ENCODE data around the gene HNRNPM. TPM values are rescaled to one million over a fixed set of nuclear protein-coding genes. Genes with fewer than 3 reads are reported as not detected.

Gene HNRNPM
- total and polyA plus RNA-seq, 2 donors (not counting 1 experiment from before 2014, with no cell fraction given): 137 to 221 TPM

GRCh38 chr19:8506402-8506957 is 61.7 kb downstream of the HNRNPM start:
- Mint-ChIP-seq H3K27me3 (no peaks in the 10 kb centered on the region), H3K4me1 (peaks cover 9% of the 10 kb centered on the region), H3K27ac (peak overlapping the region; percentile 61), H3K9me3 (ENCODE audit: insufficient read depth) (no peaks in the 10 kb centered on the region), H3K4me3 (peak overlapping the region; percentile 93)
- WGBS (ENCODE audit: insufficient coverage): 47% methylated on average over 18 of the region's 18 CpGs
- ATAC-seq (ENCODE audit: low read depth) (no peak), DNase-seq (no peak)
- Histone ChIP-seq H3K4me1 (ENCODE audit: control insufficient read depth in 2 of 2, insufficient read depth in 2 of 2, low read length in 2 of 2) (peaks cover 0 to 24% of the 10 kb centered on the region in 2 donors), H3K36me3 (replicated peaks in 1 of 2; ENCODE audit: control extremely low read depth in 1 of 2, control insufficient read depth in 1 of 2, extremely low read depth in 1 of 2, insufficient read depth in 2 of 2, low read length in 1 of 2) (no peaks in the 10 kb centered on the region), H3K4me3 (ENCODE audit: control extremely low read depth in 1 of 5, extremely low read depth in 1 of 5, insufficient read depth in 1 of 5, low read depth in 2 of 5, low read length in 4 of 5) (peak overlapping the region in 4 of 5 experiments; percentile 64 to 72 (median 68)), H4K20me1 (ENCODE audit: control insufficient read depth, insufficient read depth, low read length, poor library complexity, severe bottlenecking) (no peaks in the 10 kb centered on the region), H3K27me3 (replicated peaks in 1 of 4; ENCODE audit: control extremely low read depth in 1 of 4, control insufficient read depth in 3 of 4, insufficient read depth in 4 of 4, low read length in 3 of 4) (peaks cover 0 to 10% (median 2%) of the 10 kb centered on the region in 4 experiments), H3K27ac (ENCODE audit: low read length in 2 of 2) (no peak overlapping the region), H2AFZ (ENCODE audit: insufficient read depth, low read depth, low read length, poor library complexity, severe bottlenecking) (peak overlapping the region; percentile 88), H3K79me2 (ENCODE audit: control insufficient read depth, insufficient read depth, low read length) (no peaks in the 10 kb centered on the region), H3K9ac (ENCODE audit: low read length) (peak overlapping the region; percentile 71), H3K4me2 (replicated peaks; ENCODE audit: low read depth, low read length, poor library complexity, severe bottlenecking) (peak overlapping the region; percentile 98), H3K9me3 (ENCODE audit: control extremely low read depth in 1 of 3, control insufficient read depth in 2 of 3, insufficient read depth in 1 of 3, low read length in 2 of 3) (peaks cover 0 to 3% (median 0%) of the 10 kb centered on the region in 3 donors)
- ChIA-PET POLR2A (interaction anchor here (0.5 to 1.3 kb wide), 2 partner anchors 91 to 93 kb away, joined by 3 to 5 read pairs; partner anchors contain the start of gene MARCHF2), CTCF (interaction anchor here (0.8 to 3.8 kb wide), 12 partner anchors 10 to 152 kb away, joined by 3 to 38 read pairs (median 6); partner anchors contain the start of genes HNRNPM, MARCHF2 and MYO1F)
- intact Hi-C loops (cut with micrococcal nuclease): loop anchor here (1.0 kb wide), 1 partner anchor 152 kb away; no protein-coding TSS in a partner anchor
- peak; percentile 39 for TF ChIP-seq CTCF (IDR thresholded peaks at IDR 0.05)
- no peak for TF ChIP-seq EZH2 (IDR thresholded peaks at IDR 0.05; ENCODE audit: borderline replicate concordance, insufficient read depth, low read depth, low read length, poor library complexity, severe bottlenecking)

- Histone ChIP-seq H3K27me3 (replicated peaks in 1 of 4; ENCODE audit: control extremely low read depth in 1 of 4, control insufficient read depth in 3 of 4, insufficient read depth in 4 of 4, low read length in 3 of 4) (no peaks in the 10 kb centered on the region), H3K27ac (ENCODE audit: low read length in 2 of 2) (no peak overlapping the region), H3K79me2 (ENCODE audit: control insufficient read depth, insufficient read depth, low read length) (peaks cover 4% of the 10 kb centered on the region), H4K20me1 (ENCODE audit: control insufficient read depth, insufficient read depth, low read length, poor library complexity, severe bottlenecking) (no peaks in the 10 kb centered on the region), H2AFZ (ENCODE audit: insufficient read depth, low read depth, low read length, poor library complexity, severe bottlenecking) (no peak overlapping the region), H3K4me2 (replicated peaks; ENCODE audit: low read depth, low read length, poor library complexity, severe bottlenecking) (no peak overlapping the region), H3K36me3 (replicated peaks in 1 of 2; ENCODE audit: control extremely low read depth in 1 of 2, control insufficient read depth in 1 of 2, extremely low read depth in 1 of 2, insufficient read depth in 2 of 2, low read length in 1 of 2) (peaks cover 0 to 4% of the 10 kb centered on the region in 2 experiments), H3K4me3 (ENCODE audit: control extremely low read depth in 1 of 5, extremely low read depth in 1 of 5, insufficient read depth in 1 of 5, low read depth in 2 of 5, low read length in 4 of 5) (no peak overlapping the region), H3K4me1 (ENCODE audit: control insufficient read depth in 2 of 2, insufficient read depth in 2 of 2, low read length in 2 of 2) (peaks cover 9 to 29% of the 10 kb centered on the region in 2 donors), H3K9ac (ENCODE audit: low read length) (no peak overlapping the region), H3K9me3 (ENCODE audit: control extremely low read depth in 1 of 3, control insufficient read depth in 2 of 3, insufficient read depth in 1 of 3, low read length in 2 of 3) (peaks cover 0 to 9% (median 0%) of the 10 kb centered on the region in 3 donors)
- Mint-ChIP-seq H3K27me3 (no peaks in the 10 kb centered on the region), H3K4me3 (no peak overlapping the region), H3K27ac (no peak overlapping the region), H3K9me3 (ENCODE audit: insufficient read depth) (no peaks in the 10 kb centered on the region), H3K4me1 (peaks cover 18% of the 10 kb centered on the region)
- ATAC-seq (ENCODE audit: low read depth) (no peak), DNase-seq (no peak)
- intact Hi-C loops (cut with micrococcal nuclease): loop anchor here (5.0 kb wide), 1 partner anchor 503 kb away; the partner anchor contains the start of gene ELAVL1
- POLR2A ChIA-PET: no interaction called here
- 98% methylated on average over 49 of the region's 52 CpGs for WGBS (ENCODE audit: insufficient coverage)
- CTCF ChIA-PET: no interaction called here
- no peak for TF ChIP-seq EZH2 (IDR thresholded peaks at IDR 0.05; ENCODE audit: borderline replicate concordance, insufficient read depth, low read depth, low read length, poor library complexity, severe bottlenecking)
- no peak for TF ChIP-seq CTCF (IDR thresholded peaks at IDR 0.05)
Measured at GRCh38 chr19:8510589-8511115, 65.9 kb downstream of the HNRNPM start.

Measured in B cell (primary cell).